Trophoblast cell (in vitro differentiated cells and primary cell): ENCODE measurements around the gene MYH15.

Source experiments
- DNase-seq, 2 donors: peaks; one replicate each; pipeline ENCODE4 v3.0.0-alpha.2; 2016
- H2AFZ ChIP-seq: 2 replicates; pipeline ENCODE4 v1.6.1; 2013; ENCODE audit warnings: low read length, moderate library complexity, mild to moderate bottlenecking; ENCODE audit not compliant: insufficient read depth, poor library complexity
- H2AK5ac ChIP-seq: 2 replicates; pipeline ENCODE4 v1.6.1; 2013; ENCODE audit warnings: mild to moderate bottlenecking, low read length
- H2BK120ac ChIP-seq: 2 replicates; pipeline ENCODE4 v1.6.1; 2013; ENCODE audit warnings: low read length, mild to moderate bottlenecking, moderate library complexity; ENCODE audit not compliant: insufficient read depth, poor library complexity
- H2BK12ac ChIP-seq: 2 replicates; pipeline ENCODE4 v1.6.1; 2013; ENCODE audit warnings: mild to moderate bottlenecking, low read length, moderate library complexity
- H2BK5ac ChIP-seq: 2 replicates; pipeline ENCODE4 v1.6.1; 2013; ENCODE audit warnings: low read length, low read depth, moderate library complexity, mild to moderate bottlenecking; ENCODE audit not compliant: poor library complexity
- H3K14ac ChIP-seq: 2 replicates; pipeline ENCODE4 v1.6.1; 2013; ENCODE audit warnings: mild to moderate bottlenecking, low read length
- H3K18ac ChIP-seq: 2 replicates; pipeline ENCODE4 v1.6.1; 2013; ENCODE audit warnings: mild to moderate bottlenecking, low read length
- H3K23ac ChIP-seq: 2 replicates; pipeline ENCODE4 v1.6.1; 2013; ENCODE audit warnings: low read length
- H3K27ac ChIP-seq: 2 replicates; pipeline ENCODE4 v1.5.1; 2013; ENCODE audit warnings: low read depth, mild to moderate bottlenecking, inconsistent platforms, low read length, moderate library complexity
- H3K27me3 ChIP-seq: 2 replicates; pipeline ENCODE4 v1.6.1; 2013; ENCODE audit warnings: inconsistent platforms, mild to moderate bottlenecking, low read length, moderate library complexity; ENCODE audit not compliant: insufficient read depth
- H3K36me3 ChIP-seq, 2 experiments: 1 replicate in 1 of 2; 2 replicates in 1 of 2; pipeline ENCODE4 v1.6.1; 2013; ENCODE audit warnings: low read length in 2 of 2, mild to moderate bottlenecking in 2 of 2, moderate library complexity in 1 of 2; ENCODE audit not compliant: insufficient read depth in 2 of 2, control insufficient read depth in 1 of 2
- H3K4ac ChIP-seq: 2 replicates; pipeline ENCODE4 v1.6.1; 2013; ENCODE audit warnings: low read depth, mild to moderate bottlenecking, low read length, moderate library complexity
- H3K4me1 ChIP-seq, 2 experiments: 1 replicate in 1 of 2; 2 replicates in 1 of 2; pipeline ENCODE4 v1.6.1; 2013; ENCODE audit warnings: low read length in 2 of 2, mild to moderate bottlenecking in 2 of 2, moderate library complexity in 1 of 2; ENCODE audit not compliant: insufficient read depth in 2 of 2, control insufficient read depth in 1 of 2
- H3K4me2 ChIP-seq: 2 replicates; pipeline ENCODE4 v1.6.1; 2013; ENCODE audit warnings: inconsistent platforms, mild to moderate bottlenecking, low read length, moderate library complexity
- H3K4me3 ChIP-seq: 2 replicates; pipeline ENCODE4 v1.5.1; 2013; ENCODE audit warnings: mild to moderate bottlenecking, low read depth, low read length, inconsistent platforms
- H3K79me1 ChIP-seq: one replicate; pipeline ENCODE4 v1.6.1; 2013; ENCODE audit warnings: low read length
- H3K79me2 ChIP-seq: 2 replicates; pipeline ENCODE4 v1.6.1; 2013; ENCODE audit warnings: low read length, mild to moderate bottlenecking; ENCODE audit not compliant: control insufficient read depth, insufficient read depth, poor library complexity
- H3K9ac ChIP-seq: 2 replicates; pipeline ENCODE4 v1.6.1; 2013; ENCODE audit warnings: mild to moderate bottlenecking, low read length
- H3K9me3 ChIP-seq: 2 replicates; pipeline ENCODE4 v1.6.1; 2013; ENCODE audit warnings: low read depth, mild to moderate bottlenecking, control low read depth, inconsistent platforms, low read length; ENCODE audit not compliant: insufficient read depth
- H4K12ac ChIP-seq: 2 replicates; pipeline ENCODE4 v1.6.1; 2013; ENCODE audit warnings: low read depth, mild to moderate bottlenecking, low read length, moderate library complexity
- H4K8ac ChIP-seq: 2 replicates; pipeline ENCODE4 v1.6.1; 2013; ENCODE audit warnings: low read depth, mild to moderate bottlenecking, low read length, moderate library complexity
- H4K91ac ChIP-seq: one replicate; pipeline ENCODE4 v1.6.1; 2013; ENCODE audit warnings: low read depth, mild to moderate bottlenecking, low read length, moderate library complexity
- WGBS: extraction: QIAGEN DNeasy Blood & Tissue Kit; methylation state at CpG from one replicate; pipeline ENCODE4 v1.1.7; 2013; ENCODE audit warnings: missing lambda C conversion rate; ENCODE audit not compliant: insufficient read length, insufficient coverage; ENCODE audit errors: extremely low coverage; 5-methylcytosine and 5-hydroxymethylcytosine counted together

MYH15 gene

GRCh38 chr3:108511490-108511889 lies 1.1 kb upstream of the MYH15 start:
- DNase-seq: no peak

GRCh38 chr3:108511055-108511454 lies 659 bp upstream of the MYH15 start:
- no peak overlapping the region for H2BK12ac ChIP-seq
- H4K91ac ChIP-seq: no peak overlapping the region
- no peak overlapping the region for H4K12ac ChIP-seq
- H3K23ac ChIP-seq: no peak overlapping the region
- H4K8ac ChIP-seq: no peak overlapping the region
- no peak overlapping the region for H3K27ac ChIP-seq
- no peak for DNase-seq
- no peaks in the 10 kb centered on the region for H3K9me3 ChIP-seq
- H3K4me3 ChIP-seq: no peak overlapping the region
- H3K27me3 ChIP-seq: no peaks in the 10 kb centered on the region
- peaks cover 2% of the 10 kb centered on the region for H3K79me1 ChIP-seq
- H3K36me3 ChIP-seq: no peaks in the 10 kb centered on the region
- no CpG with 5 or more reads among the region's 4 CpGs for WGBS
- no peaks in the 10 kb centered on the region for H3K79me2 ChIP-seq
- H2AK5ac ChIP-seq: no peak overlapping the region
- H3K4ac ChIP-seq: no peak overlapping the region
- H2BK120ac ChIP-seq: no peak overlapping the region
- H3K4me2 ChIP-seq: no peak overlapping the region
- no peak overlapping the region for H3K14ac ChIP-seq
- no peak overlapping the region for H2BK5ac ChIP-seq
- H2AFZ ChIP-seq: no peak overlapping the region
- H3K4me1 ChIP-seq: peaks cover 3 to 5% of the 10 kb centered on the region in 2 experiments
- no peak overlapping the region for H3K9ac ChIP-seq
- H3K18ac ChIP-seq: no peak overlapping the region

More at GRCh38 chr3:108511490-108511889, 1.1 kb upstream of the MYH15 start:
- H3K27me3 ChIP-seq: no peaks in the 10 kb centered on the region
- no peak overlapping the region for H3K4me2 ChIP-seq
- no peak overlapping the region for H4K91ac ChIP-seq
- no peak overlapping the region for H2BK120ac ChIP-seq
- no peak overlapping the region for H3K18ac ChIP-seq
- H3K4me3 ChIP-seq: no peak overlapping the region
- H3K14ac ChIP-seq: no peak overlapping the region
- peaks cover 3 to 5% of the 10 kb centered on the region in 2 experiments for H3K4me1 ChIP-seq
- H3K79me1 ChIP-seq: peaks cover 2% of the 10 kb centered on the region
- no peak overlapping the region for H4K12ac ChIP-seq
- no peak overlapping the region for H2BK5ac ChIP-seq
- no peaks in the 10 kb centered on the region for H3K79me2 ChIP-seq
- no peak overlapping the region for H3K9ac ChIP-seq
- H2AK5ac ChIP-seq: no peak overlapping the region
- H2AFZ ChIP-seq: no peak overlapping the region
- no peak overlapping the region for H4K8ac ChIP-seq
- no peak overlapping the region for H3K27ac ChIP-seq
- H3K36me3 ChIP-seq: no peaks in the 10 kb centered on the region
- no peak overlapping the region for H2BK12ac ChIP-seq
- H3K23ac ChIP-seq: no peak overlapping the region
- H3K4ac ChIP-seq: no peak overlapping the region
- no peaks in the 10 kb centered on the region for H3K9me3 ChIP-seq

- no CpG with 5 or more reads among the region's 2 CpGs for WGBS
- DNase-seq: no peak
Observed at GRCh38 chr3:108509871-108510270, 525 bp downstream of the MYH15 start.

GRCh38 chr3:108509263-108509662 lies 1.1 kb downstream of the MYH15 start:
- Histone ChIP-seq H3K9me3 (no peaks in the 10 kb centered on the region), H3K79me1 (peaks cover 2% of the 10 kb centered on the region), H4K91ac (no peak overlapping the region), H2BK12ac (no peak overlapping the region), H3K23ac (no peak overlapping the region), H3K4me2 (no peak overlapping the region), H2AK5ac (no peak overlapping the region), H3K27ac (no peak overlapping the region), H4K12ac (no peak overlapping the region), H3K9ac (no peak overlapping the region), H3K4me3 (no peak overlapping the region), H2BK120ac (no peak overlapping the region), H4K8ac (no peak overlapping the region), H3K36me3 (no peaks in the 10 kb centered on the region), H3K14ac (no peak overlapping the region), H3K4ac (no peak overlapping the region), H2AFZ (no peak overlapping the region), H3K18ac (no peak overlapping the region), H2BK5ac (no peak overlapping the region), H3K27me3 (no peaks in the 10 kb centered on the region), H3K4me1 (peaks cover 3 to 5% of the 10 kb centered on the region in 2 experiments), H3K79me2 (no peaks in the 10 kb centered on the region)
- no CpG with 5 or more reads among the region's 3 CpGs for WGBS
- no peak for DNase-seq

More at GRCh38 chr3:108509871-108510270, 525 bp downstream of the MYH15 start:
- Histone ChIP-seq H3K9me3 (no peaks in the 10 kb centered on the region), H3K36me3 (no peaks in the 10 kb centered on the region), H3K4me2 (no peak overlapping the region), H3K79me1 (peaks cover 2% of the 10 kb centered on the region), H3K27ac (peak overlapping the region; percentile 42), H3K9ac (no peak overlapping the region), H2AK5ac (no peak overlapping the region), H3K4me3 (no peak overlapping the region), H2BK5ac (peak overlapping the region; percentile 54), H4K8ac (no peak overlapping the region), H3K14ac (no peak overlapping the region), H2AFZ (peak overlapping the region; percentile 30), H3K4ac (no peak overlapping the region), H4K12ac (no peak overlapping the region), H3K27me3 (no peaks in the 10 kb centered on the region), H3K18ac (no peak overlapping the region), H3K23ac (no peak overlapping the region), H2BK12ac (no peak overlapping the region), H4K91ac (no peak overlapping the region), H3K4me1 (peaks cover 3 to 5% of the 10 kb centered on the region in 2 experiments), H3K79me2 (no peaks in the 10 kb centered on the region), H2BK120ac (no peak overlapping the region)
